ENCODE results near the gene NAPSA. TPM values are rescaled to one million over a fixed set of nuclear protein-coding genes. Genes with fewer than 3 reads are reported as not detected.

The NAPSA gene
- total and polyA plus RNA-seq, 9 of the 15 experiments (the other 6 are each of a cell fraction or from before 2014, with no cell fraction given): 0.25 to 1.9 (median 0.69) TPM

DNA sequence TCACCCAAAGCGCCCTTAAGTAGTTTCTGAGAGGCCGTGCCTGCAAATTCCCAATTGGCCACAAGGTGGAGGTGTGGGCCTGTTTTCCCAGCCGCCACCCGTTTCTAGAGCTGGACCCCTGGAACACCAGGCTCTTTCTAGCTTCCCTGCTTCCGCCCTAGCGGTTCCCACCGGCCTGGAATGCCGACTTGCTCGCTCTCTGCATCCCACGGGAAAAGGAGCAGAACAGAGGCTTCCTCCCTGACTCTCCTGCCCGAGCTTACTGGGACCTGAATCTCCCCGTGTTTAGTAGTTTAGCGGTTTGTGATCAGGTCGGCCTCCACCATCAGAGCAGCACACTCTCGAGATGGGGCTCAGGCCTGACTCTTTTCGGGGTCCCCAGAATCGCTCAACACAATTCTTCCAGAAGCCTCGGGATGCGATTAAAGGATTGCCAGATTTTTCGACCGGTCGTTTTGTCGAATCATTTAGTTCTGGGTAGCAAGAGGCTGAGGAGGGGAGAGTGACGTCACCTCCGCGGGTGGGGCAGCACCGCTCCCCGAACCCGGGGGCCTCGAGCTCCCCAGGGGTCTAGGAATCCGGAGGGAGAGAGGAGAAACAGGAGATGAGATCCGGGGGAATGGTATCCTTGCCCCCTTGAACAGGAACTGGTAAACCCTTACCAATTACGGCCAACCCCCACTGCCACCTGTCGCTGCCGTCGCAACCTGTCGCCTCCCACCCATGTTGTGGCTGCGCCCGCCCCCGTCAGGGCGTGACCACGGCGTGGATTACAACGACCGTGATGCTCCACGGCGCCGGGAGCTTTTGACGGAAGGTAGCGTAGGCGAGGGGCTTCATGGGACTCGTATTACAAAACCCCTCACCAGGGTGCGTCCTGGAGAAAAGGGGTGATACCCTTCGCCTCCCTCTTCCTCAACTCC, 8.0 kb downstream of the NAPSA start (continued):
- TF ChIP-seq PRPF4 (IDR thresholded peaks at IDR 0.05; ENCODE audit: insufficient read depth, low read depth, low read length, poor library complexity, severe bottlenecking): no peak
- TF ChIP-seq TAF1 (IDR thresholded peaks at IDR 0.05; ENCODE audit: control insufficient read depth, extremely low read depth, insufficient read depth, low read length, severe bottlenecking): peak; percentile 68
- TF ChIP-seq HDAC3 (IDR thresholded peaks at IDR 0.05; ENCODE audit: borderline replicate concordance, partially characterized antibody): no peak
- TF ChIP-seq, protein P1, sequence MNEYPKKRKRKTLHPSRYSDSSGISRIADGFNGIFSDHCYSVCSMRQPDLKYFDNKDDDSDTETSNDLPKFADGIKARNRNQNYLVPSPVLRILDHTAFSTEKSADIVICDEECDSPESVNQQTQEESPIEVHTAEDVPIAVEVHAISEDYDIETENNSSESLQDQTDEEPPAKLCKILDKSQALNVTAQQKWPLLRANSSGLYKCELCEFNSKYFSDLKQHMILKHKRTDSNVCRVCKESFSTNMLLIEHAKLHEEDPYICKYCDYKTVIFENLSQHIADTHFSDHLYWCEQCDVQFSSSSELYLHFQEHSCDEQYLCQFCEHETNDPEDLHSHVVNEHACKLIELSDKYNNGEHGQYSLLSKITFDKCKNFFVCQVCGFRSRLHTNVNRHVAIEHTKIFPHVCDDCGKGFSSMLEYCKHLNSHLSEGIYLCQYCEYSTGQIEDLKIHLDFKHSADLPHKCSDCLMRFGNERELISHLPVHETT (CRISPR knock-in tag; conservative IDR thresholded peaks at IDR 0.05 in 1 of 2, IDR thresholded peaks at IDR 0.05 in 1 of 2): no peak; a peak in 1 of 4 replicates
- TF ChIP-seq TOE1 (IDR thresholded peaks at IDR 0.05; ENCODE audit: borderline replicate concordance): peak; percentile 17; the same call in 1 of the 2 replicates
- no peak for TF ChIP-seq TOE1 (CRISPR knock-in tag; IDR thresholded peaks at IDR 0.05; ENCODE audit: borderline replicate concordance, low read depth)
- TF ChIP-seq SETDB1 (IDR thresholded peaks at IDR 0.05; ENCODE audit: low read length): no peak
- TF ChIP-seq TARDBP (IDR thresholded peaks at IDR 0.05): peak; percentile 28; the same call in 1 of the 2 replicates
- peak; percentile 85 for TF ChIP-seq MGA (IDR thresholded peaks at IDR 0.05)
- TF ChIP-seq NFATC3 (IDR thresholded peaks at IDR 0.05): no peak
- TF ChIP-seq DACH1 (IDR thresholded peaks at IDR 0.05; ENCODE audit: partially characterized antibody): no peak
- TF ChIP-seq SNRNP70 (optimal IDR thresholded peaks at IDR 0.05; ENCODE audit: low read depth, low read length): no peak
- TF ChIP-seq ADNP (tag; IDR thresholded peaks at IDR 0.05): no peak
- TF ChIP-seq MCM2 (IDR thresholded peaks at IDR 0.05; ENCODE audit: low read depth): no peak

All from K562 (cell line).